Measurements from ENCODE around the gene PLTP. TPM values are rescaled to one million over a fixed set of nuclear protein-coding genes. Genes with fewer than 3 reads are reported as not detected.

Gene PLTP
- total and polyA plus RNA-seq, 2 of the 13 experiments (the other 11 are each of a cell fraction or from before 2014, with no cell fraction given), result 16.9 to 28.6 TPM

DNA sequence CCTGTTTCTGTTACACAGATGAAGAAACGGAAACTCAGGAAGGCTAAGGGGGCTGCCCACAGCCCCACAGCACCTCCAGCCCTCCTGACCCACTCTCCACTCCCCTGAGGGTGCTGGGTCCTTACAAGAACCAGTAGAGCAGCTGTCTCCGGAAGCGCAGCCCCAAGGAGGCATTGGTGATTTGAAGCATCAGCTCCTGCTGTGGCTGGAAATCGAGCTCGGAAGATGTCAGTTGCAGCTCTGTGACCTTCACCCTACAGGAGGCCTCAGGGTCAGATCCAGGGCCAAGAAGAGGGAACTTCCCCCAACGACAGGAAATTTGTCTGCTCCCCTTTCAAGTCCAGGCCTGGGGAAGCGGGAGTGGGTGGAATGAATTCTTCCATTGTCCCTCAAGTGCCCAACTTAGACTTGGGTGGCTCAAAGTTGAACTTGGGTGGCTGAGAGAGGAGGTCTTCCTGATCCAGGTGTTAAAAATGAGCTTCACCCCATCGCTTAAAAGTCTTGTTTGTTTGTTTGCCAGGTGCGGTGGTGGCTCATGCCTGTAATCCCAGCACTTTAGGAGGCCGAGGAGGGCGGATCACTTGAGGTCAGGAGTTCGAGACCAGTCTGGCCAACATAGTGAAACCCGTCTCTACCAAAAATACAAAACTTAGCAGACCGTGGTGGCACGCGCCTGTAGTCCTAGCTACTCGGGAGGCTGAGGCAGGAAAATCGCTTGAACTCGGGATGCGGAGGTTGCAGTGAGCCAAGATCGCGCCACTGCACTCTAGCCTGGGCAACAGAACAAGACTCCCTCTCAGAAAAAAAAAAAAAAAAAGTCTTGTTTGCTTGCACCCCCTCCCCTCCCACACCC lies 1.9 kb downstream of the PLTP start (continued):
- TF ChIP-seq HNRNPUL1 (IDR thresholded peaks at IDR 0.05; ENCODE audit: low read depth, low read length), result no peak
- peak in 1 of 2 experiments; percentile 62; a peak in 1 of 4 replicates for TF ChIP-seq EP300 (IDR thresholded peaks at IDR 0.05; ENCODE audit: low read depth in 2 of 2, low read length in 2 of 2)
- peak; percentile 12; the same call in 1 of the 2 replicates for TF ChIP-seq EP300 (CRISPR knock-in tag; IDR thresholded peaks at IDR 0.05; ENCODE audit: borderline replicate concordance)
- no peak for TF ChIP-seq POLR2G (IDR thresholded peaks at IDR 0.05; ENCODE audit: low read depth, low read length)
- no peak for TF ChIP-seq ZNF614 (CRISPR knock-in tag; IDR thresholded peaks at IDR 0.05; ENCODE audit: borderline replicate concordance)
- no peak for TF ChIP-seq MED8 (CRISPR knock-in tag; IDR thresholded peaks at IDR 0.05; ENCODE audit: insufficient replicate concordance)
- TF ChIP-seq THYN1 (CRISPR knock-in tag; IDR thresholded peaks at IDR 0.05; ENCODE audit: borderline replicate concordance, low read depth), result no peak
- TF ChIP-seq ZNF337 (CRISPR knock-in tag; IDR thresholded peaks at IDR 0.05; ENCODE audit: borderline replicate concordance, low read depth), result no peak
- TF ChIP-seq ZNF790 (CRISPR knock-in tag; IDR thresholded peaks at IDR 0.05; ENCODE audit: borderline replicate concordance), result no peak
- TF ChIP-seq ZNF460 (CRISPR knock-in tag; IDR thresholded peaks at IDR 0.05; ENCODE audit: borderline replicate concordance), result peak; percentile 73
- TF ChIP-seq ZFP82 (CRISPR knock-in tag; IDR thresholded peaks at IDR 0.05; ENCODE audit: borderline replicate concordance), result no peak
- TF ChIP-seq, protein P1, sequence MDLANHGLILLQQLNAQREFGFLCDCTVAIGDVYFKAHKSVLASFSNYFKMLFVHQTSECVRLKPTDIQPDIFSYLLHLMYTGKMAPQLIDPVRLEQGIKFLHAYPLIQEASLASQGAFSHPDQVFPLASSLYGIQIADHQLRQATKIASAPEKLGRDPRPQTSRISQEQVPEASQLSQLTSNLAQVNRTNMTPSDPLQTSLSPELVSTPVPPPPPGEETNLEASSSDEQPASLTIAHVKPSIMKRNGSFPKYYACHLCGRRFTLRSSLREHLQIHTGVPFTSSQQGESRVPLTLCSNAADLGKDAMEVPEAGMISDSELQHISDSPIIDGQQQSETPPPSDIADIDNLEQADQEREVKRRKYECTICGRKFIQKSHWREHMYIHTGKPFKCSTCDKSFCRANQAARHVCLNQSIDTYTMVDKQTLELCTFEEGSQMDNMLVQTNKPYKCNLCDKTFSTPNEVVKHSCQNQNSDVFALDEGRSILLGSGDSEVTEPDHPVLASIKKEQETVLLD (CRISPR knock-in tag; IDR thresholded peaks at IDR 0.05; ENCODE audit: low read depth), result no peak
- no peak for TF ChIP-seq ZNF44 (CRISPR knock-in tag; IDR thresholded peaks at IDR 0.05)
- no peak for TF ChIP-seq PAF1 (CRISPR knock-in tag; IDR thresholded peaks at IDR 0.05)
- TF ChIP-seq ZNF383 (CRISPR knock-in tag; IDR thresholded peaks at IDR 0.05; ENCODE audit: borderline replicate concordance), result 0 out of 2 replicates have a peak, but pooled peaks have one; percentile 68
- TF ChIP-seq, protein P2, sequence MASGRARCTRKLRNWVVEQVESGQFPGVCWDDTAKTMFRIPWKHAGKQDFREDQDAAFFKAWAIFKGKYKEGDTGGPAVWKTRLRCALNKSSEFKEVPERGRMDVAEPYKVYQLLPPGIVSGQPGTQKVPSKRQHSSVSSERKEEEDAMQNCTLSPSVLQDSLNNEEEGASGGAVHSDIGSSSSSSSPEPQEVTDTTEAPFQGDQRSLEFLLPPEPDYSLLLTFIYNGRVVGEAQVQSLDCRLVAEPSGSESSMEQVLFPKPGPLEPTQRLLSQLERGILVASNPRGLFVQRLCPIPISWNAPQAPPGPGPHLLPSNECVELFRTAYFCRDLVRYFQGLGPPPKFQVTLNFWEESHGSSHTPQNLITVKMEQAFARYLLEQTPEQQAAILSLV (CRISPR knock-in tag; IDR thresholded peaks at IDR 0.05; ENCODE audit: borderline replicate concordance), result 0 out of 2 replicates have a peak, but pooled peaks have one; percentile 45
- TF ChIP-seq CEBPB (IDR thresholded peaks at IDR 0.05; ENCODE audit: borderline replicate concordance, low read depth, low read length), result no peak
- TF ChIP-seq ZNF619 (CRISPR knock-in tag; IDR thresholded peaks at IDR 0.05), result no peak
- no peak; the same call in 1 of the 2 replicates for TF ChIP-seq KLF6 (CRISPR knock-in tag; IDR thresholded peaks at IDR 0.05)
- TF ChIP-seq KAT2B (IDR thresholded peaks at IDR 0.05; ENCODE audit: borderline replicate concordance, low read depth, low read length), result no peak
- no peak for TF ChIP-seq KDM1A (CRISPR knock-in tag; IDR thresholded peaks at IDR 0.05)
- no peak for TF ChIP-seq SP1 (IDR thresholded peaks at IDR 0.05)
- TF ChIP-seq SP1 (CRISPR knock-in tag; IDR thresholded peaks at IDR 0.05), result no peak
- no peak for TF ChIP-seq BORCS8-MEF2B (CRISPR knock-in tag; IDR thresholded peaks at IDR 0.05)
- TF ChIP-seq, protein P3, sequence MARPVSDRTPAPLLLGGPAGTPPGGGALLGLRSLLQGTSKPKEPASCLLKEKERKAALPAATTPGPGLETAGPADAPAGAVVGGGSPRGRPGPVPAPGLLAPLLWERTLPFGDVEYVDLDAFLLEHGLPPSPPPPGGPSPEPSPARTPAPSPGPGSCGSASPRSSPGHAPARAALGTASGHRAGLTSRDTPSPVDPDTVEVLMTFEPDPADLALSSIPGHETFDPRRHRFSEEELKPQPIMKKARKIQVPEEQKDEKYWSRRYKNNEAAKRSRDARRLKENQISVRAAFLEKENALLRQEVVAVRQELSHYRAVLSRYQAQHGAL (CRISPR knock-in tag; IDR thresholded peaks at IDR 0.05; ENCODE audit: not compliant biosample characterization), result no peak
- no peak for TF ChIP-seq CC2D1A (CRISPR knock-in tag; IDR thresholded peaks at IDR 0.05)
- TF ChIP-seq MAZ (IDR thresholded peaks at IDR 0.05; ENCODE audit: borderline replicate concordance, low read depth, low read length), result no peak; the same call in 1 of the 2 replicates
- TF ChIP-seq MAZ (CRISPR knock-in tag; IDR thresholded peaks at IDR 0.05; ENCODE audit: low read depth), result no peak

Measured in HepG2 (cell line).